Loucy (cell line): ENCODE measurements around the gene LRRTM4.

Source experiments
- H2AFZ ChIP-seq: fragments of 200-600 bp; sonication (generic); 2 replicates; pipeline ENCODE4 v1.6.0; 2016; ENCODE audit warnings: antibody characterized with exemption, mild to moderate bottlenecking, low read length, moderate library complexity
- H3F3A ChIP-seq: fragments of 200-600 bp; 2 replicates; pipeline ENCODE4 v1.6.0; 2016; ENCODE audit warnings: antibody characterized with exemption, low read depth, mild to moderate bottlenecking
- H3K27me3 ChIP-seq: fragments of 200-600 bp; sonication (generic); 2 replicates; pipeline ENCODE4 v1.6.1; 2014; ENCODE audit warnings: low read length, mild to moderate bottlenecking; ENCODE audit not compliant: insufficient read depth, poor library complexity, severe bottlenecking
- H3K36me3 ChIP-seq: fragments of 200-600 bp; sonication (generic); 2 replicates; pipeline ENCODE4 v1.6.1; 2016; ENCODE audit warnings: low read length; ENCODE audit not compliant: insufficient read depth
- H3K4me1 ChIP-seq: fragments of 200-600 bp; sonication (generic); 2 replicates; pipeline ENCODE4 v1.5.1; 2014; ENCODE audit warnings: low read length, mild to moderate bottlenecking; ENCODE audit not compliant: insufficient read depth, poor library complexity, severe bottlenecking
- H3K4me2 ChIP-seq: fragments of 200-600 bp; sonication (generic); 2 replicates; pipeline ENCODE4 v1.6.0; 2014; ENCODE audit warnings: antibody characterized with exemption, low read length, low read depth, mild to moderate bottlenecking; ENCODE audit not compliant: poor library complexity, severe bottlenecking
- H3K4me3 ChIP-seq: fragments of 200-600 bp; sonication (generic); 2 replicates; pipeline ENCODE4 v1.5.1; 2014; ENCODE audit warnings: low read length, mild to moderate bottlenecking, mixed read lengths; ENCODE audit not compliant: poor library complexity, severe bottlenecking
- H3K79me2 ChIP-seq: fragments of 200-600 bp; sonication (generic); 2 replicates; pipeline ENCODE4 v1.6.1; 2014; ENCODE audit warnings: low read length; ENCODE audit not compliant: insufficient read depth
- H3K9ac ChIP-seq: fragments of 200-600 bp; sonication (generic); 2 replicates; pipeline ENCODE4 v1.6.0; 2014; ENCODE audit warnings: mild to moderate bottlenecking, low read depth, low read length, moderate library complexity; ENCODE audit not compliant: poor library complexity, severe bottlenecking
- H3K9me2 ChIP-seq: fragments of 200-600 bp; sonication (generic); replicated peaks from 2 replicates; pipeline ENCODE4 v1.6.1; 2016; ENCODE audit warnings: low read depth, low read length, mixed read lengths
- H3K9me3 ChIP-seq: fragments of 200-600 bp; sonication (generic); 2 replicates; pipeline ENCODE4 v1.6.1; 2014; ENCODE audit warnings: mild to moderate bottlenecking, antibody characterized with exemption, low read length, low read depth; ENCODE audit not compliant: insufficient read depth
- H4K20me1 ChIP-seq: fragments of 200-600 bp; sonication (generic); 2 replicates; pipeline ENCODE4 v1.6.0; 2014; ENCODE audit warnings: antibody characterized with exemption, low read length, mild to moderate bottlenecking; ENCODE audit not compliant: insufficient read depth, poor library complexity, severe bottlenecking
- CTCF ChIP-seq: fragments of 200-600 bp; sonication (generic); conservative IDR thresholded peaks from 2 replicates; pipeline ENCODE4 v1.5.1; 2014; ENCODE audit warnings: mild to moderate bottlenecking, antibody characterized with exemption, low read length
- EZH2phosphoT487 ChIP-seq: fragments of 200-600 bp; IDR thresholded peaks from 2 replicates; pipeline ENCODE4 v1.6.1; 2018; ENCODE audit warnings: antibody characterized with exemption, mild to moderate bottlenecking, moderate library complexity, borderline replicate concordance

Gene LRRTM4

GRCh38 chr2:77161009-77161408, 361.2 kb downstream of the LRRTM4 start:
- H4K20me1 ChIP-seq = no peaks in the 10 kb centered on the region
- no peaks in the 10 kb centered on the region for H3K27me3 ChIP-seq
- H3F3A ChIP-seq = no peaks in the 10 kb centered on the region
- H3K4me3 ChIP-seq = no peak overlapping the region
- no peak overlapping the region for H3K4me2 ChIP-seq
- TF ChIP-seq CTCF = no peak
- no peak for TF ChIP-seq EZH2phosphoT487
- no peaks in the 10 kb centered on the region for H3K4me1 ChIP-seq
- no peaks in the 10 kb centered on the region for H3K79me2 ChIP-seq
- H2AFZ ChIP-seq = no peak overlapping the region
- no peaks in the 10 kb centered on the region for H3K9me3 ChIP-seq
- H3K36me3 ChIP-seq = no peaks in the 10 kb centered on the region
- H3K9ac ChIP-seq = no peak overlapping the region
- H3K9me2 ChIP-seq = no peaks in the 10 kb centered on the region

GRCh38 chr2:77156599-77156998, 365.6 kb downstream of the LRRTM4 start:
- TF ChIP-seq EZH2phosphoT487 (no peak), CTCF (no peak)
- Histone ChIP-seq H3F3A (no peaks in the 10 kb centered on the region), H3K27me3 (no peaks in the 10 kb centered on the region), H3K4me3 (no peak overlapping the region), H2AFZ (no peak overlapping the region), H3K4me1 (no peaks in the 10 kb centered on the region), H3K36me3 (no peaks in the 10 kb centered on the region), H4K20me1 (no peaks in the 10 kb centered on the region), H3K9me3 (no peaks in the 10 kb centered on the region), H3K79me2 (no peaks in the 10 kb centered on the region), H3K9me2 (no peaks in the 10 kb centered on the region), H3K9ac (no peak overlapping the region), H3K4me2 (no peak overlapping the region)

- H3K9me2 ChIP-seq = no peaks in the 10 kb centered on the region
- no peak overlapping the region for H3K4me3 ChIP-seq
- no peak overlapping the region for H3K9ac ChIP-seq
- no peaks in the 10 kb centered on the region for H3K27me3 ChIP-seq
- no peak overlapping the region for H2AFZ ChIP-seq
- H3F3A ChIP-seq = no peaks in the 10 kb centered on the region
- H3K9me3 ChIP-seq = no peaks in the 10 kb centered on the region
- no peak overlapping the region for H3K4me2 ChIP-seq
- no peaks in the 10 kb centered on the region for H4K20me1 ChIP-seq
- no peaks in the 10 kb centered on the region for H3K79me2 ChIP-seq
- no peaks in the 10 kb centered on the region for H3K4me1 ChIP-seq
- TF ChIP-seq EZH2phosphoT487 (no peak), CTCF (no peak)
- H3K36me3 ChIP-seq = no peaks in the 10 kb centered on the region
Measured at GRCh38 chr2:77155511-77155910, 366.7 kb downstream of the LRRTM4 start.
